A549 (cell line): ENCODE data around the gene TSSC4. TPM values are rescaled to one million over a fixed set of nuclear protein-coding genes. Genes with fewer than 3 reads are reported as not detected.

ENCODE experiments used
- ATAC-seq, 2 experiments: fragments of 200-7000 bp in 1 of 2; fragments of >200 bp in 1 of 2; cut with Nextera tagmentation in 1 of 2; cut with Tn5 transposase in 1 of 2; 3 replicates each; pipeline versions ENCODE4 v1.8.0 to v1.9.1; 2018 to 2020; ENCODE audit warnings: mild to moderate bottlenecking in 1 of 2, moderate library complexity in 1 of 2
- CTCF ChIA-PET: fragments of 300-600 bp; sonication (Branson Sonifier 250); formaldehyde crosslinking; extraction: SDS; loops from one replicate; lab custom pipeline; 2021; ENCODE audit warnings: antibody characterized with exemption, inconsistent platforms; lab: Yijun Ruan, JAX
- POLR2A ChIA-PET: fragments of 350-600 bp; formaldehyde crosslinking; extraction: SDS; loops from one replicate; lab custom pipeline; 2021; ENCODE audit warnings: antibody characterized with exemption, inconsistent platforms; lab: Yijun Ruan, JAX
- DNase-seq, 2 experiments: peaks; one replicate each; pipeline versions ENCODE4 v3.0.0 to v3.0.0-alpha.2; 2011 to 2016; ENCODE audit warnings: low read depth in 1 of 2, low spot score in 1 of 2
- FAIRE-seq: peaks from 2 replicates; lab custom pipeline; 2011; peaks lifted over from hg19 to GRCh38; lab: Jason Lieb, UNC
- H3K27ac ChIP-seq, 2 experiments: fragments of >200 bp; sonication (Bioruptor Twin); formaldehyde crosslinking; 3 replicates each; pipeline ENCODE4 v1.5.1; 2016 to 2017
- H3K4me1 ChIP-seq: fragments of >200 bp; sonication (Bioruptor Twin); formaldehyde crosslinking; 3 replicates; pipeline ENCODE4 v1.6.1; 2016
- H3K4me2 ChIP-seq: fragments of >200 bp; sonication (Bioruptor Twin); formaldehyde crosslinking; 3 replicates; pipeline ENCODE4 v1.6.1; 2016
- H3K4me3 ChIP-seq: fragments of >200 bp; sonication (Bioruptor Twin); formaldehyde crosslinking; 3 replicates; pipeline ENCODE4 v1.5.1; 2016
- H3K9me3 ChIP-seq: fragments of >200 bp; sonication (Bioruptor Twin); formaldehyde crosslinking; 3 replicates; pipeline ENCODE4 v1.6.1; 2016
- CHD2 ChIP-seq: fragments of 150-350 bp; IDR thresholded peaks from 2 replicates; pipeline ENCODE4 v1.6.1; 2014; ENCODE audit warnings: low read length; ENCODE audit not compliant: partially characterized antibody
- CTCF ChIP-seq: fragments of >200 bp; sonication (Bioruptor Twin); formaldehyde crosslinking; IDR thresholded peaks from 3 replicates; pipeline ENCODE4 v1.5.1; 2016
- ELK1 ChIP-seq: fragments of 150-350 bp; IDR thresholded peaks from 2 replicates; pipeline ENCODE4 v1.6.1; 2014; ENCODE audit warnings: low read depth, mild to moderate bottlenecking, low read length
- FOSB ChIP-seq: fragments of 250-450 bp; sonication (Bioruptor Pico); IDR thresholded peaks from 2 replicates; pipeline ENCODE4 v1.5.0; 2020; ENCODE audit warnings: mild to moderate bottlenecking, moderate library complexity
- FOSL2 ChIP-seq, 2 experiments: fragments of 450-650 bp in 1 of 2; fragments of >200 bp in 1 of 2; sonication (Bioruptor Twin) in 1 of 2; formaldehyde crosslinking; IDR thresholded peaks; 2 replicates each; pipeline versions ENCODE4 v1.5.0 to v1.6.1; 2016 to 2020; ENCODE audit warnings: mild to moderate bottlenecking in 1 of 2, moderate library complexity in 1 of 2
- GATA3 ChIP-seq: IDR thresholded peaks from 2 replicates; pipeline ENCODE4 v1.6.1; 2012; ENCODE audit warnings: borderline replicate concordance
- HEYL ChIP-seq: fragments of 250-450 bp; sonication (Bioruptor Pico); IDR thresholded peaks from 2 replicates; pipeline ENCODE4 v1.8.0; 2021; ENCODE audit warnings: mild to moderate bottlenecking, moderate library complexity
- HMGXB4 ChIP-seq: fragments of 250-450 bp; sonication (Bioruptor Pico); IDR thresholded peaks from 2 replicates; pipeline ENCODE4 v1.5.0; 2021; ENCODE audit warnings: mild to moderate bottlenecking, moderate library complexity, borderline replicate concordance
- HOXA7 ChIP-seq: fragments of 250-450 bp; sonication (Bioruptor Pico); IDR thresholded peaks from 2 replicates; pipeline ENCODE4 v1.5.0; 2020; ENCODE audit warnings: mild to moderate bottlenecking, moderate library complexity
- HOXB13 ChIP-seq: fragments of 250-450 bp; sonication (Bioruptor Pico); IDR thresholded peaks from 2 replicates; pipeline ENCODE4 v1.5.0; 2020; ENCODE audit warnings: low read depth, mild to moderate bottlenecking, moderate library complexity
- JUN ChIP-seq, 2 experiments: fragments of >200 bp; sonication (Bioruptor Twin); formaldehyde crosslinking; IDR thresholded peaks; 2 replicates in 1 of 2; 3 replicates in 1 of 2; pipeline ENCODE4 v1.6.1; 2016 to 2017
- MAFK ChIP-seq: fragments of 450-650 bp; IDR thresholded peaks from 2 replicates; pipeline ENCODE4 v1.6.1; 2014; ENCODE audit not compliant: partially characterized antibody
- MAZ ChIP-seq: fragments of 150-350 bp; IDR thresholded peaks from 2 replicates; pipeline ENCODE4 v1.6.1; 2014; ENCODE audit warnings: antibody characterized with exemption, low read depth, low read length, borderline replicate concordance
- MYC ChIP-seq: IDR thresholded peaks from 2 replicates; pipeline ENCODE4 v1.6.1; 2012; ENCODE audit warnings: mild to moderate bottlenecking, inconsistent platforms, low read length, improper control_type of control experiment, borderline replicate concordance
- NFE2L2 ChIP-seq: fragments of 150-350 bp; conservative IDR thresholded peaks from 2 replicates; pipeline ENCODE4 v1.6.1; 2014; ENCODE audit warnings: low read length
- RAD21 ChIP-seq, 2 experiments: fragments of >200 bp in 1 of 2; sonication (Bioruptor Twin) in 1 of 2; formaldehyde crosslinking in 1 of 2; IDR thresholded peaks in 1 of 2; conservative IDR thresholded peaks in 1 of 2; 2 replicates in 1 of 2; 3 replicates in 1 of 2; pipeline ENCODE4 v1.6.1; 2012 to 2018; ENCODE audit warnings: inconsistent platforms in 1 of 2
- RARB ChIP-seq: fragments of 250-450 bp; sonication (Bioruptor Pico); IDR thresholded peaks from 2 replicates; pipeline ENCODE4 v1.8.0; 2021; ENCODE audit warnings: mild to moderate bottlenecking, moderate library complexity
- RFX5 ChIP-seq: fragments of 450-650 bp; IDR thresholded peaks from 2 replicates; pipeline ENCODE4 v1.7.1; 2014; ENCODE audit warnings: antibody characterized with exemption, mild to moderate bottlenecking, moderate library complexity
- RNF2 ChIP-seq: fragments of 200-600 bp; sonication (generic); IDR thresholded peaks from 2 replicates; pipeline ENCODE4 v1.6.1; 2016; ENCODE audit warnings: low read depth, mild to moderate bottlenecking, antibody characterized with exemption, moderate library complexity, borderline replicate concordance
- TFCP2L1 ChIP-seq: fragments of 250-450 bp; sonication (Bioruptor Pico); IDR thresholded peaks from 2 replicates; pipeline ENCODE4 v1.5.0; 2021; ENCODE audit warnings: mild to moderate bottlenecking
- TP53 ChIP-seq: fragments of 250-450 bp; sonication (Bioruptor Pico); IDR thresholded peaks from 2 replicates; pipeline ENCODE4 v1.5.0; 2021; ENCODE audit warnings: mild to moderate bottlenecking, moderate library complexity
- ZFP36 ChIP-seq: fragments of 450-650 bp; IDR thresholded peaks from 2 replicates; pipeline ENCODE4 v1.6.1; 2014; ENCODE audit warnings: borderline replicate concordance; ENCODE audit not compliant: partially characterized antibody
- ZNF302 ChIP-seq: fragments of 250-450 bp; sonication (Bioruptor Pico); IDR thresholded peaks from 2 replicates; pipeline ENCODE4 v1.9.0; 2021; ENCODE audit warnings: inconsistent platforms, mild to moderate bottlenecking, moderate library complexity
- WGBS: methylation state at CpG from one replicate; pipeline ENCODE4 v1.1.6; 2017; ENCODE audit errors: missing lambda C conversion rate; 5-methylcytosine and 5-hydroxymethylcytosine counted together
- polyA plus RNA-seq, 4 experiments: library from polyadenylated mRNA; depleted of rRNA in 3 of 4; stranded (reverse); fragments of >200 nt; fragmentation: RNase III in 1 of 4; extraction: RNeasy Plus Mini Kit Qiagen cat#74134 plus additional on column Dnase treatment in 1 of 4; gene quantifications; 2 replicates in 3 of 4; 3 replicates in 1 of 4; pipeline ENCODE4 v1.2.3, GENCODE V29; 2011 to 2017

Gene TSSC4
- polyA plus RNA-seq, 2 of the 4 experiments (the other 2 are of a cell fraction), result 21.8 to 45.5 TPM

- TF ChIP-seq FOSB (CRISPR knock-in tag), result no peak
- no peak for TF ChIP-seq GATA3
- TF ChIP-seq, all 56 proteins: peak for 0
Measured at GRCh38 chr11:2374456-2375201, 25.9 kb upstream of the TSSC4 start (continued).

- FAIRE-seq (no peak), DNase-seq (no peak), ATAC-seq (no peak)
- no peak overlapping the region for H3K4me2 ChIP-seq
- ChIA-PET POLR2A (no interaction called here), CTCF (interaction anchor here (1.1 to 1.8 kb wide), 4 partner anchors 12 to 156 kb away, joined by 3 to 4 read pairs (median 4); partner anchors contain the start of gene TSSC4)
- no peaks in the 10 kb centered on the region for H3K9me3 ChIP-seq
- no peak overlapping the region for H3K27ac ChIP-seq
- peaks cover 25% of the 10 kb centered on the region for H3K4me1 ChIP-seq
- no peak for TF ChIP-seq TP53 (CRISPR knock-in tag)
- TF ChIP-seq HEYL (CRISPR knock-in tag), result no peak
- TF ChIP-seq MAFK, result no peak
- no peak for TF ChIP-seq RFX5
- TF ChIP-seq JUN (IDR thresholded peaks at IDR 0.05), result no peak
- no peak for TF ChIP-seq FOSL2 (IDR thresholded peaks at IDR 0.05)
- no peak for TF ChIP-seq FOSL2 (CRISPR knock-in tag; IDR thresholded peaks at IDR 0.05)
- no peak for TF ChIP-seq CHD2
- no peak for TF ChIP-seq HMGXB4 (CRISPR knock-in tag)
- TF ChIP-seq ZFP36, result no peak
- TF ChIP-seq ZNF302 (CRISPR knock-in tag), result no peak
- TF ChIP-seq GATA3, result no peak
- no peak for TF ChIP-seq RARB
- no peak for TF ChIP-seq MYC
- no peak for TF ChIP-seq MAZ
- no peak for TF ChIP-seq HOXB13
- TF ChIP-seq RAD21 (conservative IDR thresholded peaks at IDR 0.05 in 1 of 2, IDR thresholded peaks at IDR 0.05 in 1 of 2), result no peak
- 78% methylated on average over 6 of the region's 6 CpGs for WGBS
- H3K4me3 ChIP-seq, result no peak overlapping the region
Measured at GRCh38 chr11:2375341-2375853, 25.2 kb upstream of the TSSC4 start.

GRCh38 chr11:2375964-2376551 lies 24.5 kb upstream of the TSSC4 start:
- ChIA-PET POLR2A (interaction anchor here (2.8 kb wide), 1 partner anchor 24 kb away, joined by 26 read pairs; the partner anchor contains the start of gene TSSC4), CTCF (interaction anchor here (1.1 to 3.8 kb wide), 7 partner anchors 9 to 157 kb away, joined by 3 to 19 read pairs (median 4); partner anchors contain the start of gene TSSC4)
- Histone ChIP-seq H3K9me3 (no peaks in the 10 kb centered on the region), H3K4me3 (no peak overlapping the region), H3K4me2 (no peak overlapping the region), H3K4me1 (peaks cover 25% of the 10 kb centered on the region), H3K27ac (no peak overlapping the region)
- ATAC-seq, result no peak
- 78% methylated on average over 16 of the region's 16 CpGs for WGBS
- FAIRE-seq, result no peak
- DNase-seq, result no peak
- TF ChIP-seq RNF2, result no peak
- no peak for TF ChIP-seq CTCF
- no peak for TF ChIP-seq RARB
- TF ChIP-seq TFCP2L1 (CRISPR knock-in tag), result no peak
- no peak for TF ChIP-seq ELK1
- no peak for TF ChIP-seq HOXB13
- TF ChIP-seq RFX5, result no peak
- TF ChIP-seq NFE2L2, result no peak
- no peak for TF ChIP-seq HOXA7 (CRISPR knock-in tag)
